ENCODE data around the gene FCN3.
A peak's percentile ranks its signal among the peaks of the same experiment; 100 is the strongest.
"Not testable (repeated sequence)": the region's sequence is repeated elsewhere in the genome, so short reads cannot be mapped to it uniquely, and the experiment has no call there.

Gene FCN3

GRCh38 chr1:27374362-27375086, at the start of gene FCN3:
Gene FCN3, minus strand, starts transcription at chr1:27374824. Its CDS starts 6 bp downstream, at chr1:27374818.
- no peak for DNase-seq (ENCODE audit: low spot score)

GRCh38 chr1:27423709-27424108, 49.1 kb upstream of the FCN3 start:
- no peak for DNase-seq (ENCODE audit: low spot score)

- DNase-seq (ENCODE audit: low spot score), result no peak
Measured at GRCh38 chr1:27418326-27419185, 43.9 kb upstream of the FCN3 start.

- no peak for DNase-seq (ENCODE audit: low spot score)
Measured at GRCh38 chr1:27417713-27418112, 43.1 kb upstream of the FCN3 start.

GRCh38 chr1:27416387-27417111, 41.9 kb upstream of the FCN3 start:
- DNase-seq (ENCODE audit: low spot score), result peak; percentile 84

DNA sequence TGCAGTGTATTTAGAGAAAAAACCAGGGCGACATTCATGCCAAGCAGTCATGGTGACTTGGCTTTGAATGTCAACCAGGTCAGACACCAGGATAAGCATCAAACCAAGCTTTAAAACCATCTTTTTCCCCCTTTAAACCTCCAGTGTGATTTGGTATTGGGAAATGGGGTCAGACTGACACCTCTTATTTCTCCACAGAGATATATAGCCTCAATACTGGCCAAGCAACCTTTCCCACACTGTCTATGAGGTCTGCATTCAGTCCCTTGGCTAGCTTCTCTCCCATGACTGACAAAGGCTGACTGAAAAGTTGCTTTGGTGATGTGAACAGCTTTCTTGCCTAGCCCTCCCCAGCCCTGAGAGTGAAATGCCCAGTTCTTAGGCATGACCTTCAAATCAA, 39.5 kb upstream of the FCN3 start:
- no peak for DNase-seq (ENCODE audit: low spot score)

- no peak for DNase-seq (ENCODE audit: low spot score)
Measured at GRCh38 chr1:27413004-27413403, 38.4 kb upstream of the FCN3 start.

DNA sequence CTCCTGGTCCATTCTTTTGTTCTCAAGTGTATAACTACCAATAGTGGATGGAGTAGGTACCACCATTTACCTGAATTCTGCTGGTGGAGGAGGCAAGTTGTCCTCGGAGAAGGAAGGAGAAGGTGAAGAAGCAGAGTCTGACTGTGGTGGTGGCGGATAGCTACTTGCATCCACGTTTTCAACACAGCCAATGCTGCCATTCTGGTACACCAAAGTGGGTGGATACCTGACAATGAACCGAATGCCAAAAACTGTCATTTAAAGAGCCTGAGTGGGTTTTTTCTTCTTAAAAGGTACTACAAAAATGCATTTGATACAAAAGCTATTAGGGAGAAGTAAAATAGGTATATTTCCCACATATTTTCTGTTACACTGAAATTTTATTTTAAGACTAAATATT, 37.9 kb upstream of the FCN3 start:
- DNase-seq (ENCODE audit: low spot score), result no peak

GRCh38 chr1:27410709-27411108, 36.1 kb upstream of the FCN3 start:
- no peak for DNase-seq (ENCODE audit: low spot score)

DNA sequence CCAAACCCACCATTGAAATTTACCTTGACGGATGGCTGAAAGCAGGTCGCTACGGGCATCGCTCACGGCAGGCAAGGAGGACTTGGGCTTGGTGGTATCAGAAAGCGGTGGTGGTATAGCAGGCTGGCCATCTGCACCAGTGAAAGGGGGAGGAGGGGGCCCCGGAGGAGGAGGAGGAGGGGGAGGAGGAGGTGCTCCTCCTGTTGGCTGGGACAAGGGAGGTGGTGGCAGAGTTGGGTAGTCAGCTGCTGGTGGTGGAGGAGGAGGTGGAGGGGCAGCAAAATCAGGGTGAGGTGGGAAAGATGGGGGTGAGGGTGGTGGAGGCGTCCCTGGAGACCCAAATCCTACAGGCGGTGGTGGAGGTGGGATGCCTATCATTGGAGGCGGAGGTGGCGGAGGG, 35.0 kb upstream of the FCN3 start:
- no peak for DNase-seq (ENCODE audit: low spot score)

GRCh38 chr1:27408151-27408550, 33.5 kb upstream of the FCN3 start:
- DNase-seq (ENCODE audit: low spot score), result no peak

- not testable (repeated sequence) for DNase-seq (ENCODE audit: low spot score)
Measured at GRCh38 chr1:27406791-27407190, 32.2 kb upstream of the FCN3 start.

GRCh38 chr1:27406362-27406680, 31.7 kb upstream of the FCN3 start:
- no peak for DNase-seq (ENCODE audit: low spot score)

- not testable (repeated sequence) for DNase-seq (ENCODE audit: low spot score)
Measured at GRCh38 chr1:27405598-27406361, 31.2 kb upstream of the FCN3 start.

DNA sequence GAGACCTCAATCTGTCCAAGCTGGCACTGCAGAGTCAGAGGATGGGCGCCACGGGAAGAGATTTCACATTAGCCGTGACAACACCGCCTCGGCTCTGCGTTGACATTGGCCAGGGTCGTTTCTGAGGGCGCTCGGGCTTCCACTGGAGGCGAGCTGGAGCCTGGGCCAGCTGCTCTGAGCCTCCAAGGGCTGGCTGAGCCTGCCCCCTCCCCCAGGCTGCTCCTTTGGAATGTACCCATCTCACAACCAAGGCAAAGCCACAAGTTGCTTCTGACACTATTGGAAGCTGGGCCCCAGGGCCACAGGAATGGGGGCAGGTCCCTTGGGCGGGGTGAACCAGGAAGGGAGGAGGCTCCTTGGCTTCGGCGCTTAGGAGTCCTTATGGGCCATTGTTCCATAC, 30.4 kb upstream of the FCN3 start:
- DNase-seq (ENCODE audit: low spot score), result no peak

DNA sequence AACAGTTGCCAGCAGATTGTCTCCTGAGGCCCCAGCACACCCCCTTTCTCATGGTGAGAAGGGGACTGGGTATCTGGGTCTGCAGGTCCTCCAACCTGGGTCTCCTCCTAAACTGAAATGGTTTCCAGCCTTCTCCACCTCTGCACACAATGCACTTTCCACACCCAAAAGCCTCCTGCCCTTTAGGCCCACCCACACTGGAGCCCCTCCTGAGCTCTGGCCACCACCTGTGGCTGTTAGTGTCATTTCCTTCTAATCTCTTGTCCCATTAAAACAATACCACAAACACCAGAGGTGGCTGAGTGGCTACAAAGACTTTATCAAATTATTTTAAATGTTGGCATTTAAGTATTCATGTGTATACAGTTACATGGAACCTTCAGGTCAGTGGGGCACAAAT, 29.3 kb upstream of the FCN3 start:
- DNase-seq (ENCODE audit: low spot score), result no peak

- peak; percentile 18 for DNase-seq (ENCODE audit: low spot score)
Measured at GRCh38 chr1:27403065-27403726, 28.6 kb upstream of the FCN3 start.

DNA sequence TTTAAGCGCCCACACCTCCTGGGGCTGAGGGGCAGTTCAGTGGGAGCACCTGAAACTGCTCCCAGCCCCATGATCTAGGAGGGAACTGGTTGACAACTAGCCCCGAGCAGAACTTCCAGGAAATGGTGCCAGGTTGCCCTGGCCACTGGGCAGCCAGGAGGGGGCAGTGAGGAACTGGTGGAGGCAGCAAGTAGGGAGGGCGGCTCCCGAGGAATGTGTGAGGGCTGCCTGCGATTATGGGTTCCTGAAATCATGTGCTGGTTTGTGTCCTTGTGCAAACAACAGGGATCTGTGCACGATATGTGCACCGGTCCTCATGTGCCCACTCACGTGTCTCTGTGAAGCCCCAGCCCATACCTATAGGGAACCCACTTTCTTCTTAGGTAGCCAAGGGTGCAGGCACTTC, 27.7 kb upstream of the FCN3 start:
- peak; percentile 39 for DNase-seq (ENCODE audit: low spot score)

DNA sequence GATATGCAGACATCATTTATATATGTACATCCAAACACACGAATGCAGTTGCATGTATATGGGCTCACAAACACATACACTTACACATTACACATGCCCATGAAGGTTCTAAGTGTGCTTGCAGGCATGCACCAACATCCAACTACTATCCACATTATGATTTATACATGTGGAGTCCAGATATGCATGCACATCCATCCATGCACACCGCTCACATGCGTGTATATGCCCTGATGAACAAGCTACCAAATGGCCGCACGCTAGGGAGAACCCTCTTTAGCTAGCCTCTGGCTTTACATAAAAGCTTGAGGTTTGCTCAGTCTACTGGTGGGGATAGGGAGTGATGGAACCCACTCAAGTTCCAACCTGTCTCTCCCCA, 26.3 kb upstream of the FCN3 start:
- DNase-seq (ENCODE audit: low spot score), result no peak

GRCh38 chr1:27400082-27400962, 25.7 kb upstream of the FCN3 start:
- no peak for DNase-seq (ENCODE audit: low spot score)
